GM12878 (cell line): ENCODE data around the gene CFAP20.

Experiments used
- CEBPB ChIP-seq, 2 experiments: fragments of 150-350 bp in 1 of 2; IDR thresholded peaks; 2 replicates each; pipeline ENCODE4 v1.6.1; 2012 to 2014; ENCODE audit warnings: low read depth in 2 of 2, low read length in 2 of 2, borderline replicate concordance in 1 of 2, inconsistent platforms in 1 of 2
- CTCF ChIP-seq, 3 experiments: IDR thresholded peaks in 2 of 3; conservative IDR thresholded peaks in 1 of 3; 2 replicates each; pipeline ENCODE4 v1.5.1; 2011; ENCODE audit warnings: low read depth in 3 of 3, low read length in 3 of 3, mild to moderate bottlenecking in 3 of 3, control low read depth in 2 of 3, moderate library complexity in 2 of 3, inconsistent platforms in 1 of 3, mixed read lengths in 1 of 3; ENCODE audit not compliant: control insufficient read depth in 2 of 3, insufficient read depth in 1 of 3; ENCODE audit errors: extremely low read depth in 1 of 3
- GABPA ChIP-seq: IDR thresholded peaks from 2 replicates; pipeline ENCODE4 v1.6.1; 2014; ENCODE audit warnings: antibody characterized with exemption, low read depth, mild to moderate bottlenecking, inconsistent platforms
- IKZF1 ChIP-seq: fragments of 450-650 bp; conservative IDR thresholded peaks from 2 replicates; pipeline ENCODE4 v1.6.1; 2017; ENCODE audit warnings: antibody characterized with exemption, mild to moderate bottlenecking
- IKZF2 ChIP-seq, 2 experiments: fragments of 450-650 bp; IDR thresholded peaks; 2 replicates each; pipeline ENCODE4 v1.6.1; 2017; ENCODE audit warnings: mild to moderate bottlenecking in 2 of 2, moderate library complexity in 2 of 2
- NR2C2 ChIP-seq: IDR thresholded peaks from 2 replicates; pipeline ENCODE4 v1.6.1; 2011; ENCODE audit warnings: borderline replicate concordance, low read depth; ENCODE audit not compliant: control insufficient read depth, insufficient read length
- PAX5 ChIP-seq: IDR thresholded peaks from 2 replicates; pipeline ENCODE4 v1.6.1; 2011; ENCODE audit warnings: low read depth, low read length, borderline replicate concordance
- POLR2A ChIP-seq: IDR thresholded peaks from 2 replicates; pipeline ENCODE4 v1.6.1; 2011; ENCODE audit warnings: low read depth, mild to moderate bottlenecking, low read length
- RAD21 ChIP-seq: IDR thresholded peaks from 2 replicates; pipeline ENCODE4 v1.6.1; 2011; ENCODE audit warnings: mild to moderate bottlenecking, low read depth, low read length, moderate library complexity; ENCODE audit not compliant: insufficient read depth
- RFX5 ChIP-seq: IDR thresholded peaks from 2 replicates; pipeline ENCODE4 v1.6.1; 2011; ENCODE audit warnings: low read depth, low read length, improper control_type of control experiment
- RUNX3 ChIP-seq: IDR thresholded peaks from 2 replicates; pipeline ENCODE4 v1.6.1; 2012; ENCODE audit warnings: low read length, inconsistent platforms
- SPI1 ChIP-seq: IDR thresholded peaks from 2 replicates; pipeline ENCODE4 v1.6.1; 2011; ENCODE audit warnings: low read depth, mild to moderate bottlenecking, low read length, moderate library complexity, borderline replicate concordance; ENCODE audit not compliant: insufficient read depth
- ZNF274 ChIP-seq: IDR thresholded peaks from one replicate; pipeline ENCODE4 v1.8.0; 2011; ENCODE audit not compliant: insufficient read length, insufficient read depth

DNA sequence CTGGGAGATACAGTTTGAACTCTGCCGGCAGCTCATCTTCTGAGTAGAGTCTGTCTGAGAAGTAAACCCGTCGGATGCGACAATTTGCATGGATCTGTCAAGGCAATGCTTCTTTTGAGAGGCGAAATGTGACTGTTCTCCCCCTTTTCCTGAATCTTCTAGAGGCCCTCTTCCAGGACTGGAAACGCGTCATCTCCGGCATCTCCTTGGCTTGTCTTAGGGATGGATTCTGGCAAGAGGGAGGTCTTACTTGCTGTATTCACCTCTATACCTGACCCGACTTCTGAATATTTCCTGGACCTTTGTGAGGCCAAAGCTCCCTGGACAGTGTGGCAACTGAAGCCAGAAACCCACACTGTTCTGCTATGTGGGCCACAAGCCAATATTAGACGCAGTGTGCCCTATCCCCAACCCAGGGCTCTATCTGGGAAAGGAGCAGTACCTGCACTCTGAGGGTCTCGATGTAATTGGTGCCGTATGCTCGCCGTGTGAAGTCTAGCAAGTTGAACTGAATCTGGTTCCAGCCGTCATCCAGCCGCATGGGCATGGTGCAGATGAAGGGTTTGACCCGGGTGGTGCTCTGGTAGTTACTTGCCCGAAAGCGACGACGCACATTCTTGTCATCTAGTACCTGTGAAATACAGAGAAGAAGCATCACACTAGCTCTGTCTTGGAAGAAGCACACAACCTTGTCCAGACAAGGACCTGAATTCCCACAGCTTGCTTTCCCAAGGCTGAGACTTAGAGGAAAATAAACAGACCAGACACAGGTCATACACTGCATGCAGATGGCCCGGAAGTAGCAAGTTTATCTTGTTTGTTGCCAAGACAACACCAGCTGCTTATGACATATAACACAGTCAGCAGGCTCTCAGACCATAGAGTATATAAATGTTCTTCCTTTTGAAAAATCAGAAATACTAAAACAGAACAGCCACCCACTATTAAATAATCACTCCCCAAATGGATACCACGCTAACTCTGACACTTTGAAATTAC is 14.1 kb downstream of the CFAP20 start:
- TF ChIP-seq RUNX3 (no peak), IKZF1 (no peak), GABPA (no peak), CTCF (IDR thresholded peaks at IDR 0.05 in 2 of 3, conservative IDR thresholded peaks at IDR 0.05 in 1 of 3; ENCODE audit: control insufficient read depth in 2 of 3, extremely low read depth in 1 of 3, insufficient read depth in 1 of 3, low read depth in 3 of 3, low read length in 3 of 3) (no peak), RAD21 (no peak), CEBPB (IDR thresholded peaks at IDR 0.05; ENCODE audit: borderline replicate concordance in 1 of 2, low read depth in 2 of 2, low read length in 2 of 2) (no peak), SPI1 (no peak), NR2C2 (no peak), IKZF2 (IDR thresholded peaks at IDR 0.05) (no peak), RFX5 (no peak), PAX5 (no peak), POLR2A (no peak), ZNF274 (no peak)
